GM12873 (cell line): ENCODE results near the gene KISS1R.

ENCODE experiments used
- CTCF ChIP-seq: IDR thresholded peaks from 2 replicates; pipeline ENCODE4 v1.5.1; 2012; ENCODE audit warnings: low read depth, mild to moderate bottlenecking, moderate library complexity, low read length, control low read depth; ENCODE audit not compliant: insufficient read depth; ENCODE audit errors: missing control alignments

The KISS1R gene

GRCh38 chr19:961866-962620 lies 44.9 kb downstream of the KISS1R start:
- TF ChIP-seq CTCF: no peak

GRCh38 chr19:962683-963400 lies 45.7 kb downstream of the KISS1R start:
- TF ChIP-seq CTCF: no peak

GRCh38 chr19:963486-963951 lies 46.4 kb downstream of the KISS1R start:
- no peak for TF ChIP-seq CTCF

- no peak for TF ChIP-seq CTCF
Observed at GRCh38 chr19:964116-964520, 47.0 kb downstream of the KISS1R start.

- TF ChIP-seq CTCF: no peak
Observed at GRCh38 chr19:964761-965694, 47.9 kb downstream of the KISS1R start.

GRCh38 chr19:966485-967088 lies 49.5 kb downstream of the KISS1R start:
- no peak for TF ChIP-seq CTCF
